Measurements from ENCODE around the gene CBX3.
"Not testable (repeated sequence)": the region's sequence is repeated elsewhere in the genome, so short reads cannot be mapped to it uniquely, and the experiment has no call there.

Gene CBX3

DNA sequence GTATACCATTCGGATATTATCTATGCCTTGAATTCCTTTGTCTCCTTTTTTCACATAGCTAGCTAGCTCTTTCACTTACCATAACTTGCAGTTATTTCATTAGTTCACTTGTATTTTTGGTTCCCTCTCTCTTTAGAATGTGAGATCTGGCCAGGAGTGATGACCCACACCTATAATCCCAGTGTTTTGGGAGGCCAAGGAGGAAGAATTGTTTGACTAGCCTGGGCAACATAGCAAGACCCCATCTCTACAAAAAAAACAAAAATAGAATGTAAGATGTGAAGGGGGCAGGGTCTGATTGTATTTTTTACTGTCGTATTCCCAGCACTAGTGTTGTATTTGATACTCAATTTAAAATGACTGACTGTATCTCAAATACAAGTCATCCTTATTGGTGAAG, 29.9 kb upstream of the CBX3 start:
- no peak for DNase-seq

DNA sequence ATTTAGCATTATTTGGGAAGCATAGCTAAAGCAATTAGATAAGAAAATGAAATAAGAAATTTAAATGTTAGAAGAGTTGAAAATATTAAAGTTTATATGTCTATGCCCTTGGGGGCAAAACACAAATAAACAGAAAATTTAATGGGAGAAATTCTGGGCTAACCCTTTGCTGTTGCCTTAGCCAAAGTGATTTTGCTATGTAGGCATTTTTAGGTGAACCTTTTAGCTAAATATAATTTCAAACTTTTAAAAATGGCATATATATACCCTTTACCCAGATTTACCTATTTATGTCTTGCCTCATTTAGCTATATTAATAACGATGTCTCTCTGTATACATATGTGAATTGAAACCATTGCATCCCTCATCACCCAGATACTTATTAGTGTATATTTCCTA, 29.5 kb upstream of the CBX3 start:
- no peak for DNase-seq

DNA sequence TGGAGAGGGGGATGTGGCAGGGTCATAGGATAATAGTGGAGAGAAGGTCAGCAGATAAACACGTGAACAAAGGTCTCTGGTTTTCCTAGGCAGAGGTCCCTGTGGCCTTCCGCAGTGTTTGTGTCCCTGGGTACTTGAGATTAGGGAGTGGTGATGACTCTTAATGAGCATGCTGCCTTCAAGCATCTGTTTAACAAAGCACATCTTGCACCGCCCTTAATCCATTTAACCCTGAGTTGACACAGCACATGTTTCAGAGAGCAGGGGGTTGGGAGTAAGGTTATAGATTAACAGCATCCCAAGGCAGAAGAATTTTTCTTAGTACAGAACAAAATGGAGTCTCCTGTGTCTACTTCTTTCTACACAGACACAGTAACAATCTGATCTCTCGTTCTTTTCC, 25.6 kb upstream of the CBX3 start:
- not testable (repeated sequence) for DNase-seq

DNA sequence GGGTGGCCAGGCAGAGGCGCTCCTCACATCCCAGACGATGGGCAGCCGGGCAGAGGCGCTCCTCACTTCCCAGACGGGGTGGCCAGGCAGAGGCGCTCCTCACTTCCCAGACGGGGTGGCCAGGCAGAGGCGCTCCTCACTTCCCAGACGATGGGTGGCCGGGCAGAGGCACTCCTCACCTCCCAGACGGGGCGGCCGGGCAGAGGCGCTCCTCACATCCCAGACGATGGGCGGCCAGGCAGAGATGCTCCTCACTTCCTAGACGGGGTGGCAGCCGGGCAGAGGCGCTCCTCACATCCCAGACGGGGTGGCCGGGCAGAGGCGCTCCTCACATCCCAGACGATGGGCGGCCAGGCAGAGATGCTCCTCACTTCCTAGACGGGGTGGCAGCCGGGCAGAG, 24.8 kb upstream of the CBX3 start:
- not testable (repeated sequence) for DNase-seq

DNA sequence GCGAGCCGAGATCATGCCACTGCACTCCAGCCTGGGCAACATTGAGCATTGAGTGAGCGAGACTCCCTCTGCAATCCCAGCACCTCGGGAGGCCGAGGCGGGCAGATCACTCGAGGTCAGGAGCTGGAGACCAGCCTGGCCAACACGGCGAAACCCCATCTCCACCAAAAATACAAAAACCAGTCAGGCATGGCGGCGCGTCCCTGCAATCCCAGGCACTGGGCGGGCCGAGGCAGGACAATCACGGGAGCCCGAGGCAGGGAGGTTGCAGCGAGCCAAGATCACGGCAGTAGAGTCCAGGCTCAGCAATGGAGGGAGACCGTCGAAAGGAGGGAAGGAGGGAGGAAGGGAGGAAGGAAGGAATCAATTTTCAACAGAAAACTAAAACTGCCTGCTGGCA, 24.3 kb upstream of the CBX3 start:
- not testable (repeated sequence) for DNase-seq

DNA sequence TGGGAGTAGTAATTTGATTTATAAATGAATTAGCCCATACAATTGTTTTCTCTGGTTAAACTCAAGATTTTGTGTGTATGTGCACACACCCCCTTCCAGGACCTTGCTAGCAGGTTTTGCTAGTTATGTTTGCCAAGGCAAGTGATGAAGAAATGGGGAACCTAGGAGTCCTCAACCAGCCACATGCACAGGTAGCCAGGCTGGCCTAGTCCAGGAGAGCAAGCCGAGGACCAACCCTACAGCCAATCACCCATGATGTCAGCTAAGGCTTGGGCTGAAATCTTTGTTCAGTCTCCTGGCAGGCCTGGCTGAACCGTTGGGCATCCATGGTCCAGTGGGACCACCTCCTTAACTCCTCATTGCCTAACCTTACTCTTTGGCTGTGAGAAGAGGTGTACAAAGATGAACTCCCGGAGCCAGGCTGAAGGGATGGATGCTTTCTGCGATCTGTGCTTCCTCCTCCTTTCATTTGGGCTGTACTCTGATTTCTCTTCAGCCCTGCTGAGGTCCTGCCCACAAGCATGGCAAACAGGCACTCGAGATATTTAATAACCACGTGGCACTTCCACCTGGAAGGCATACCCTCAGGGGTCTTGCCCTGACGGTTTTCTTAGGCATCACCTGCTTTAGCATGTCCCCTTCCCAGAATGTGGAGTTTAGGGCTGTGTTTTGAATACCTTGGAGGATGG, 23.1 kb upstream of the CBX3 start:
- DNase-seq = no peak

DNA sequence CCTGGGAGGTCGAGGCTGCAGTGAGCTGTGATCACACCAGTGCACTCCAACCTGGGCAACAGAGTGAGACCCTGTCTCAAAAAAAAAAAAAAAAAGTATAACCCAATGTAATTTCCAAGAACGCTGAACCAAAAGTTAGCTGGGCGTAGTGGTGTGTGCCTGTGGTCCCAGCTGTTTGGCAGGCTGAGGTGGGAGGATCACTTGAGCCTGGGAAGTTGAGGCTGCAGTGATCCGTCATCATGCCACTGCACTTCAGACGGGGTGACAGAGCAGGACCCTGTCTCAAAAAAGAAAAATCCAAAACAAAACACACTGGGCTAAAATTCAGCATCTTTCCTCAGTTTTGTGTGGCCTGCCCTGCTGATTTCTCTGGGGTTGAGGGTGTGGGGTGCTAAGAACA, 22.1 kb upstream of the CBX3 start:
- DNase-seq = no peak

DNA sequence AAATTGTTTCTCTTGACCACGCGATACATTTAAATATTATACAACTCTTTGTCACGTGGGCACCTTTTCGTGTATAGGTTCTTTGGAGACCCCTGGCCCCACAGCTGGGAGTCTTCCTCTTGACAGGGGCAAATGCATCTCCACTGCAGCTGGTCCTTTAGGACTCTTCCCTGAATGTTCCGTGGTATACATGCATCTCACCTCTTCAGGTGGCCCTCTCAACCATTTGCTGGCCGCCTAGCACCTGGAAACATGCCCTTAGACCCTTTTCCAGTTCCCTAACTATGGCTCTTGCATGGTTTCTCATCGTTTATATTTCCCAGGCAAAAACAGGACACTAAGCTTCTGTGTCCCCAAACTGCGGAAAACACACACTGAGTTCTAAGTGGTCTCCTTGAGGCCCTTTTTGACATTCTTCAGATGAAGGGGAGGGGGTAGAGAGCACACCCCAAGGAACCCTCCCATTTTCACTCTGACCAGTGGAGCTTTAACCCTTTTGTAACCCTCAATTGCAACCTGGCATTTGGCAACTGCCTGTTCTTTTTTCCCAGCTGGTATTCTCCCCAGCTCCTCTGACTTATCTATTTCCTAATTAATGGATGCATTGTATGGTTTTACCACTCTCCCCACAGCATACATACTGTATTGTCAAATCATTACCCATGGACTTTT, 21.6 kb upstream of the CBX3 start:
- no peak for DNase-seq

DNA sequence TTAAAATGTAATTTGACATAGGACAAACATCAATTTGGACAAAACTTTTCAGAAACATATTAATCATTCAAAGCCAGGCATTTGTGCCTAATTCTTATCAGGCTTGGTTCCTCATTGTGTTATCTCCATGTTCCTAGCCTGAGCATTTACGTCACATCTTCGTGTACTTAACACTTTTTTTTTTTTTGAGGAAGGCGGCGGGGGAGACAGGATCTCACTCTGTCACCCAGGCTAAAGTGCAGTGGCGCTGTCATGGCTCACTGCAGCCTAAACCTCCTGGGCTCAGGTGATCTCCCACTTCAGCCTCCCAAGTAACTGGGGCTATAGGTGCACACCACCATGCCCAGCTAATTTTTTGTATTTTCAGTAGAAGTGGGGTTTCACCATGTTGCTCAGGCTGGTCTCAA, 20.8 kb upstream of the CBX3 start:
- DNase-seq = no peak

DNA sequence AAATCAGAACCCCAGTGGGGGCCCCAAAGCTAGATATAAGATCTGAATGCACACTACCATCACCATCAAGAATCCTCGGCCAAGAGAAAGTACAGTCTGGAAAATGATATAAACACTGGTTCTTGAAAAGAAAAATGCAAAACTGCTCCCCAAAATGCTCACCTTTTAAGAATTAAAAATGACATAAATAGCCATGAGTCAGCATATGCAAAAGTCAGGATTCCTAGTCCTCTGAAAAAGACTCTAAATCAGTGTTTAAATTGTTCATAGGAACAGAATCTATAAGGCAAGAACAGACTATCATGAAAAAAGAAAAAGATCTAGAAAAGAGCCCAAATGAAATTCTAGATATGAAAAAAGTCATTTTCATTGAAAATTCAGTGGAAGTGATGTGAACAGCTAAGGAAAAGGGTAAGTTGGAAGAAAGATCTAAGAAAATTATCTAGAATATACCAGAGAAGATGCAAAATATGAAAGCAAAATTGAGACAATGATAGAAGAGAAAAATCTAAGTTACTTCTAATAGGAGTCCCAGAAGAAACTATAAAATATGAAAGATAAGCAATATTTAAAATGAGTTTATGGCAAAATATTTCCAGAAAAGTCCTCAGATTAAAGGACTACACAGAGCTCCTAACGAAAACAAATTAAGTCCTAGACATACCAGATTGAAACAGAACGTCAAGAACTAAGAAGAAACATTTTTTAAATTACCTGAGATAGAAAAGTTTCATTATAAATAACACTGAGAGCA, 19.9 kb upstream of the CBX3 start:
- DNase-seq = no peak

DNA sequence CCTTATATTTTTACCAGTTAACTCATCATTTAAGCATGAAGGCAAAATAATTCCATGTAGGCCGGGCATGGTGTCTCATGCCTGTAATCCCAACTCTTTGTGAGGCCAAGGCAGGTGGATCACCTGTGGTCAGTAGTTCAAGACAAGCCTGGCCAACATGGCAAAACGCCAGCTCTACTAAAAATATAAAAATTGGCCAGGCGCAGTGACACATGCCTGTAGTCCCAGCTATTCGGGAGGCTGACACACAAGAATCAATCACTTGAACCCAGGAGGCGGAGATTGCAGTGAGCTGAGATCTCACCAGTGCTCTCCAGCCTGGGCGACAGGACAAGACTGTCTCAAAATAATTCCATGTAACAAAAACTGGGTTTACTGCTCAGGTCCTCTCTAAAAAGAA, 19.3 kb upstream of the CBX3 start:
- DNase-seq = no peak

DNA sequence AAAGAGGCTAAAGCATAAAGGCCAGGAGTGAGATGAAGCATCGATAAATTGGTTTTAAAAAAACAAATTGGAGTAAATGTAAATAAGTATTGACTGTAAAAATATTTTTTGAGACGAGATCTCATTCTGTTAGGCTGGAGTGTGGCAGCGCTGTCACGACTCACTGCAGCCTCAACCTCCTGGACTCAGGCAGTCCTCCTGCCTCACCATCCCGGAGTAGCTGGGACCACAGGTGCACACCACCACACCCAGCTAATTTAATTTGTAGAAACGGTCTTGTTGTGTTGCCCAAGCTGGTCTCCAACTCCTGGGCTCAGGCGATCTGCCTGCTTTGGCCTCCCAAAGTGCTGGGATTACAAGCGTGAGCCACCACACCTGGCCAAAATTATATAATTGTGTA, 18.8 kb upstream of the CBX3 start:
- no peak for DNase-seq

DNA sequence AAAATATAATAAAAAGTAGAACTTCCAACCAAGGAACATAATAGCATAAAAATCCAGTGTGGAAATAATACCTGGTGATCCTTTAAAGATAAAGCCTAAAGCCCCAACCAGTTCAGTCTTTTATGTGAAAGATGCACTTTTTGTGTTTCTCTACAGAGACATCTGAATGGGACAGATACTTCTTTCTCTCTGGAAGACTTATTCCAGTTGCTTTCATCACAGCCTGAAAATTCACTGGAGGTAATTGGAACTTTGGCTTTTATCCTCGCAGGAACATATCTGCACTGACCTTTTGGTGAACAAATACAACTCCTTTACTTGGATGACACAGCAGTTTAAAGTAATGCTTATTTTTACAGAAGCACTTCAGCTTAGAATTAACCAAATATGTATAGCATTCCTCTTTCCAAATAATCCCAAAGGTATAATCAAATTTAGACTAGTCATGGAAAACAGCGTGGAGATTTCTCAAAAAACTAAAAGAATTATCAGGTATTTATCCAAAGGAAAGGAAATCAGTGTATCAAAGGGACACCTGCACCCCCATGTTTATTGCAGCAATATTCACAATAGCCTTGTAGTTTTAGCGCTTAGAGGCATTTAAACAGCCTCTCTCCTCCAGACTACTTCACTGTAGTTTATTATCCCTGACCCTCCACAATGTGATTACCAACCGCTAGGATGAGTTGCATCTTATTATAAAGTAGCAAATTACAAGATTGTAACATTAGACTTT, 17.8 kb upstream of the CBX3 start:
- no peak for DNase-seq

DNA sequence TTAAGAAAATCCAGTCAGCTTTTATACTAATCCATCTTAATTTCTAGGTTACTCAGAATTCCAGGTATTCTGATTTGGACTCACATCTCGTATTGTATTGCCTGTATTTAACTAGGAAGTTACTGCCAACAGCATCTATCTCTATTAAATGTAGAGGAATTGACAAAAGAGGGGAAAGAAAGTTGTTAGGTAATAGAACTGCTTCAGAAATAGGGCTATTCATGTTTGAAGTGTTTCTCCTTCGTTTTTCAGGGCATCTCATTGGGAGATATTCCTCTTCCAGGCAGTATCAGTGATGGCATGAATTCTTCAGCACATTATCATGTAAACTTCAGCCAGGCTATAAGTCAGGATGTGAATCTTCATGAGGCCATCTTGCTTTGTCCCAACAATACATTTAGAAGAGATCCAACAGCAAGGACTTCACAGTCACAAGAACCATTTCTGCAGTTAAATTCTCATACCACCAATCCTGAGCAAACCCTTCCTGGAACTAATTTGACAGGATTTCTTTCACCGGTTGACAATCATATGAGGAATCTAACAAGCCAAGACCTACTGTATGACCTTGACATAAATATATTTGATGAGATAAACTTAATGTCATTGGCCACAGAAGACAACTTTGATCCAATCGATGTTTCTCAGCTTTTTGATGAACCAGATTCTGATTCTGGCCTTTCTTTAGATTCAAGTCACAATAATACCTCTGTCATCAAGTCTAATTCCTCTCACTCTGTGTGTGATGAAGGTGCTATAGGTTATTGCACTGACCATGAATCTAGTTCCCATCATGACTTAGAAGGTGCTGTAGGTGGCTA, 17.1 kb upstream of the CBX3 start:
- DNase-seq = not testable (repeated sequence)

DNA sequence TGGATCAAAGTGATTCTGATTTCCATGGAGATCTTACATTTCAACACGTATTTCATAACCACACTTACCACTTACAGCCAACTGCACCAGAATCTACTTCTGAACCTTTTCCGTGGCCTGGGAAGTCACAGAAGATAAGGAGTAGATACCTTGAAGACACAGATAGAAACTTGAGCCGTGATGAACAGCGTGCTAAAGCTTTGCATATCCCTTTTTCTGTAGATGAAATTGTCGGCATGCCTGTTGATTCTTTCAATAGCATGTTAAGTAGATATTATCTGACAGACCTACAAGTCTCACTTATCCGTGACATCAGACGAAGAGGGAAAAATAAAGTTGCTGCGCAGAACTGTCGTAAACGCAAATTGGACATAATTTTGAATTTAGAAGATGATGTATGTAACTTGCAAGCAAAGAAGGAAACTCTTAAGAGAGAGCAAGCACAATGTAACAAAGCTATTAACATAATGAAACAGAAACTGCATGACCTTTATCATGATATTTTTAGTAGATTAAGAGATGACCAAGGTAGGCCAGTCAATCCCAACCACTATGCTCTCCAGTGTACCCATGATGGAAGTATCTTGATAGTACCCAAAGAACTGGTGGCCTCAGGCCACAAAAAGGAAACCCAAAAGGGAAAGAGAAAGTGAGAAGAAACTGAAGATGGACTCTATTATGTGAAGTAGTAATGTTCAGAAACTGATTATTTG, 16.3 kb upstream of the CBX3 start:
- DNase-seq = no peak

DNA sequence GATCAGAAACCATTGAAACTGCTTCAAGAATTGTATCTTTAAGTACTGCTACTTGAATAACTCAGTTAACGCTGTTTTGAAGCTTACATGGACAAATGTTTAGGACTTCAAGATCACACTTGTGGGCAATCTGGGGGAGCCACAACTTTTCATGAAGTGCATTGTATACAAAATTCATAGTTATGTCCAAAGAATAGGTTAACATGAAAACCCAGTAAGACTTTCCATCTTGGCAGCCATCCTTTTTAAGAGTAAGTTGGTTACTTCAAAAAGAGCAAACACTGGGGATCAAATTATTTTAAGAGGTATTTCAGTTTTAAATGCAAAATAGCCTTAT, 15.7 kb upstream of the CBX3 start:
- DNase-seq = no peak

DNA sequence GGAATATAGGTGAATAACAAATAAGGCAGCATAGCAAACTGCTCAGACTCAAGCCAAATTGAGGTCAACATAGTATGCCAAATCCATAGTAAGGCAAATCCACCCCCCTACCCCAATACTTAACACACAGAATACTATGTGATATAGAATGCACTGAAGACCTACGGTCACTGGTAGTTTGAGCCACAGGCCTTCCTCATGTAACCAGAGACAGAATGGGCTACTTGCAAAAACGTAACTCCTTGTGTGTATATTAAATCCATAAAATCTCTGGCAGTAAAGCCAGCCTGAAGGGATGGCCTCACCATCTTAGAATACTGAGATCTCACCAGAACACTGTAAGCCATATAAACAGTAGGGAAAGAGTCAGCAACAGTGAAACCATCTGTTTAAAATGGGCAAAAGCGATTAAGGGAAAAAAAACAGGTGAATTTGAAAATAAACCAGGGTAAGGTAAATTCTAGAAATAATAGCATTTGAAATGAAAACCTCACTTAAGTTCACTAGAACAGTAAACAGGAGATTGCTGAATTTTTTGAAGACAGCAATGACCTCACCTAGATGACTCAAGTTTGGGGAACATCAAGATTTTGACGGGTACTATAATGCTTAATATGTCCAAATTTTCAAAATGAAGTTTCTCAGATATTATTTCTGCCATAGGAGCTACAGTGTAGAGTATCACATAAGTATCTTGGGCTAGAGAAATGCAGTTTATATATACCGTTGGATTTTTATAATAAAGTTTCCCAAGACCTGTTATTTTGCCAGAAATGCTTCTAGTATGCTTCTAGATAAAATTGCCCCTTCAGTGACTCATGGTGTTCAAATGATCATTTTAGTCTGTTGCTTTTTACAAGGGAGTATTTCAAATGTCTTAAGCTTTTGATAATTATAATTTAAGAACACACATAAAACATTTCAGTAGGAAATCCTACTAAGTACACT, 14.9 kb upstream of the CBX3 start:
- DNase-seq = no peak

DNA sequence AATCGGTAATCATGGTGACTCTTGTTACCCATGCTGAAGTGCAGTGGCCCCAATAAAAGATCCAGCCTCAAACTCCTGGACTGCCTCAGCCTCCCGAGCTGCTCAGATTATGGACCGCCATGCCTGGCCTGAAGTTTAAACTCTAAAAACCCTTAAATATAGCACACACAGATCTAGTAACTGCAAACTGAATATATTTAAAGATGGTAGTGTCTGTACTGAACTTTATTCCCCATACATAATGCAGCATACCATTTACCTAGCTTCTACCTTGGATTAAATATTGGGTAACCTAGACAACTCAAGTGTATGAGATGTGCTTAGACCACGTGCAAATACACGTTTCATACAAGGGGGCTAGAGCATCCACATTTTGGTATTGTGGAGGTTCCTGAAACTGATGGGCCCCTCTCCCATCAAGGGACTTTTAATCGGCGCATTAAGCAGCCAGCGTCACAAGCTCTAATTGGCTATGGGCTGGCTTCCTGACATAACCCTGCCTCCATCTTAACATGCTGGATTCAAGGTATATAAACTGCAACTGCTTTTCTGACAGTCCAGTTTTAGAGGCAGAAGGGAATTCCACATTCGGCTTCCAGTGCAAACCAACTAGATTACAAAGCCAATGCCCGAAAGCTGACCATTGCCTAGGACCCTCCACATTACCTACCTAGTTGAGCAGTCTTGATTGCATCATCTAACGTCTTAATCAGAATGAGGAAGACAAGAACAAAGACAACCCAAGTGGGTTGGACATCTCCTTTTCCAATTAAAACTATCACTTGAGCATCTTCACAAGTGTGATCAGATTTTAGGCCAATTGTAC, 14.0 kb upstream of the CBX3 start:
- DNase-seq = no peak

DNA sequence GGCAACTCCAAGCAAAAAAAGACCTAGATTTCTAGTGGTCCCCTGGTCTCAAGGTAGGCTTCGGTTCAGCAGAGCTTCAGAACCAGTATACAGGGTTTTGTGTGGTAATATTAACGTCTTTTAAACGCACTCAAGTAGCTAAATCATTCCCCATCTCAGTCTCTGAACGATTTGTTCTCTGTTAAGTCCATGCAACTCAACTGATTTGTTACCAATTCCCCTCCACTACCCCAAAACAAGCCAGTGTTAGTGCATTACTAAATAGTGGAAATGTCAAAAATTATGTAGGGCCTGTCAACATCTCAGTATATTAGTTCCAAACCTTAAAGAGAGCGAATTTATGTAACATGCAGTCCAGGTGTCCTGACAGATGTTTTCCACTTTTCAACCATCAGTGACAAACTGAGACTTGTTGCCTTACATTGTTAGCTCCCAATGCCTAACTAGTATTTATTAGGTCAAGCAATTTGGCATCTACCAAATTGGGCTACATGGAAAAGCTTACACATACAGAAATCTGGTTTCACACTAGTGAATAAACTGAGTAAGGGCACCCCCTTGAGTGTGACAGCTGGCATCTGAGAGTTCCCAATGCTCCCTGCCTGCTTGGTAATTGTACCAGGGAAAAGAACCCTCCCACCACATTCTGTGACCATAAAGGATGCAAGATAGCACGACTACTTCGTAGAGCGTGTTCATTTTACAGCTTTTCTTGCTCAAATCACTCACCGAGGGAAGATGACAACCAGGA, 13.2 kb upstream of the CBX3 start:
- no peak for DNase-seq

All from activated T-cell treated with anti-CD3 and anti-CD28 coated beads, Interleukin-2, amount 50 U/mL, for 1 hour (primary cell).